T-helper 22 cell (primary cell): ENCODE measurements around the gene RFX1.
"Not testable (repeated sequence)": the region's sequence is repeated elsewhere in the genome, so short reads cannot be mapped to it uniquely, and the experiment has no call there.

Experiments used
- DNase-seq: peaks from one replicate; pipeline ENCODE4 v3.0.0-alpha.2; 2020; ENCODE audit warnings: low read depth

Gene RFX1

GRCh38 chr19:13978351-13979243, 27.5 kb downstream of the RFX1 start:
- DNase-seq = no peak

- no peak for DNase-seq
Measured at GRCh38 chr19:13977803-13978202, 28.3 kb downstream of the RFX1 start.

GRCh38 chr19:13976446-13976845, 29.7 kb downstream of the RFX1 start:
- no peak for DNase-seq

GRCh38 chr19:13975870-13976269, 30.2 kb downstream of the RFX1 start:
- DNase-seq = no peak

GRCh38 chr19:13974073-13974472, 32.0 kb downstream of the RFX1 start:
- DNase-seq = no peak

GRCh38 chr19:13973479-13973878, 32.6 kb downstream of the RFX1 start:
- not testable (repeated sequence) for DNase-seq

- DNase-seq = no peak
Measured at GRCh38 chr19:13972368-13973155, 33.6 kb downstream of the RFX1 start.

- DNase-seq = not testable (repeated sequence)
Measured at GRCh38 chr19:13971868-13972267, 34.3 kb downstream of the RFX1 start.

GRCh38 chr19:13969897-13970296, 36.2 kb downstream of the RFX1 start:
- no peak for DNase-seq

GRCh38 chr19:13968999-13969398, 37.1 kb downstream of the RFX1 start:
- DNase-seq = no peak

GRCh38 chr19:13968383-13968935, 37.7 kb downstream of the RFX1 start:
- no peak for DNase-seq

- DNase-seq = not testable (repeated sequence)
Measured at GRCh38 chr19:13967206-13967605, 38.9 kb downstream of the RFX1 start.

- DNase-seq = no peak
Measured at GRCh38 chr19:13966684-13967128, 39.4 kb downstream of the RFX1 start.

- DNase-seq = no peak
Measured at GRCh38 chr19:13965926-13966683, 40.0 kb downstream of the RFX1 start.

GRCh38 chr19:13965377-13965896, 40.7 kb downstream of the RFX1 start:
- no peak for DNase-seq

GRCh38 chr19:13964776-13965175, 41.3 kb downstream of the RFX1 start:
- no peak for DNase-seq

GRCh38 chr19:13963603-13964105, 42.5 kb downstream of the RFX1 start:
- no peak for DNase-seq

- no peak for DNase-seq
Measured at GRCh38 chr19:13962699-13963602, 43.2 kb downstream of the RFX1 start.

- no peak for DNase-seq
Measured at GRCh38 chr19:13961826-13962698, 44.1 kb downstream of the RFX1 start.
